Liver (tissue), 9 donors: ENCODE data around the gene SEM1. TPM values are rescaled to one million over a fixed set of nuclear protein-coding genes. Genes with fewer than 3 reads are reported as not detected.

Experiments used
- DNase-seq: peaks from one replicate; pipeline ENCODE4 v3.0.0-alpha.2; 2017; ENCODE audit warnings: low spot score
- H3K27ac ChIP-seq, 2 donors: one replicate each; pipeline ENCODE4 v1.7.0; 2013; ENCODE audit warnings: inconsistent platforms in 2 of 2, low read length in 2 of 2, control low read depth in 1 of 2, low read depth in 1 of 2, mild to moderate bottlenecking in 1 of 2
- H3K27me3 ChIP-seq, 4 donors: one replicate each; pipeline versions ENCODE4 v1.6.1 to v1.7.0; 2013; ENCODE audit warnings: low read length in 3 of 4, inconsistent platforms in 1 of 4, mild to moderate bottlenecking in 1 of 4, moderate library complexity in 1 of 4; ENCODE audit not compliant: control insufficient read depth in 4 of 4, insufficient read depth in 4 of 4
- H3K36me3 ChIP-seq, 4 donors: one replicate each; pipeline versions ENCODE4 v1.6.1 to v1.7.0; 2013; ENCODE audit warnings: low read length in 3 of 4, mild to moderate bottlenecking in 3 of 4, low read depth in 1 of 4, moderate library complexity in 1 of 4; ENCODE audit not compliant: control insufficient read depth in 4 of 4, insufficient read depth in 3 of 4
- H3K4me1 ChIP-seq, 4 donors: one replicate each; pipeline versions ENCODE4 v1.6.1 to v1.7.0; 2013; ENCODE audit warnings: low read length in 3 of 4, mild to moderate bottlenecking in 3 of 4, moderate library complexity in 1 of 4; ENCODE audit not compliant: control insufficient read depth in 4 of 4, insufficient read depth in 4 of 4
- H3K4me3 ChIP-seq, 3 donors: one replicate each; pipeline versions ENCODE4 v1.6.1 to v1.7.0; 2013; ENCODE audit warnings: low read length in 3 of 3, control low read depth in 1 of 3, low read depth in 1 of 3, mild to moderate bottlenecking in 1 of 3
- H3K9ac ChIP-seq, 2 donors: one replicate each; pipeline ENCODE4 v1.7.0; 2013; ENCODE audit warnings: low read length in 2 of 2, mild to moderate bottlenecking in 2 of 2, moderate library complexity in 2 of 2, control low read depth in 1 of 2, low read depth in 1 of 2
- H3K9me3 ChIP-seq, 4 donors: one replicate each; pipeline versions ENCODE4 v1.6.1 to v1.7.0; 2013; ENCODE audit warnings: low read length in 3 of 4; ENCODE audit not compliant: control insufficient read depth in 4 of 4
- ATF3 ChIP-seq: IDR thresholded peaks from 2 replicates; pipeline ENCODE4 v1.6.1; 2016; ENCODE audit warnings: antibody characterized with exemption
- EGR1 ChIP-seq, 2 donors: IDR thresholded peaks; 2 replicates each; pipeline ENCODE4 v1.6.1; 2016 to 2018; ENCODE audit warnings: antibody characterized with exemption in 2 of 2, low read depth in 2 of 2
- FOXA1 ChIP-seq: IDR thresholded peaks from 2 replicates; pipeline ENCODE4 v1.6.1; 2016; ENCODE audit warnings: antibody characterized with exemption
- FOXA2 ChIP-seq: IDR thresholded peaks from 2 replicates; pipeline ENCODE4 v1.6.1; 2016; ENCODE audit warnings: antibody characterized with exemption
- GABPA ChIP-seq, 2 donors: IDR thresholded peaks in 1 of 2; conservative IDR thresholded peaks in 1 of 2; 2 replicates each; pipeline ENCODE4 v1.6.1; 2016; ENCODE audit warnings: antibody characterized with exemption in 2 of 2, mild to moderate bottlenecking in 1 of 2, moderate library complexity in 1 of 2
- HNF4A ChIP-seq, 2 donors: conservative IDR thresholded peaks; 2 replicates each; pipeline ENCODE4 v1.6.1; 2016; ENCODE audit warnings: antibody characterized with exemption in 2 of 2, mild to moderate bottlenecking in 2 of 2
- HNF4G ChIP-seq: IDR thresholded peaks from 2 replicates; pipeline ENCODE4 v1.6.1; 2016; ENCODE audit warnings: antibody characterized with exemption
- JUND ChIP-seq, 2 donors: IDR thresholded peaks; 2 replicates each; pipeline ENCODE4 v1.6.1; 2016; ENCODE audit warnings: antibody characterized with exemption in 2 of 2
- NR2F2 ChIP-seq: IDR thresholded peaks from 2 replicates; pipeline ENCODE4 v1.6.1; 2016; ENCODE audit warnings: antibody characterized with exemption
- RAD21 ChIP-seq, 2 donors: IDR thresholded peaks; 2 replicates each; pipeline ENCODE4 v1.6.1; 2016; ENCODE audit warnings: antibody characterized with exemption in 2 of 2, mild to moderate bottlenecking in 2 of 2
- REST ChIP-seq: IDR thresholded peaks from 2 replicates; pipeline ENCODE4 v1.6.1; 2016; ENCODE audit warnings: antibody characterized with exemption, mild to moderate bottlenecking
- RXRA ChIP-seq, 2 donors: IDR thresholded peaks; 2 replicates each; pipeline ENCODE4 v1.6.1; 2017 to 2018; ENCODE audit warnings: antibody characterized with exemption in 2 of 2, mild to moderate bottlenecking in 1 of 2
- SP1 ChIP-seq: IDR thresholded peaks from 2 replicates; pipeline ENCODE4 v1.6.1; 2018; ENCODE audit warnings: antibody characterized with exemption, mild to moderate bottlenecking
- TAF1 ChIP-seq: conservative IDR thresholded peaks from 2 replicates; pipeline ENCODE4 v1.6.1; 2016; ENCODE audit warnings: antibody characterized with exemption, mild to moderate bottlenecking
- YY1 ChIP-seq: IDR thresholded peaks from 2 replicates; pipeline ENCODE4 v1.6.1; 2016; ENCODE audit warnings: antibody characterized with exemption, mild to moderate bottlenecking
- ZBTB33 ChIP-seq: IDR thresholded peaks from 2 replicates; pipeline ENCODE4 v1.6.1; 2016; ENCODE audit warnings: antibody characterized with exemption
- WGBS: extraction: QIAGEN DNeasy Blood & Tissue Kit; methylation state at CpG from one replicate; pipeline ENCODE4 v1.1.7; 2013; 5-methylcytosine and 5-hydroxymethylcytosine counted together
- polyA plus RNA-seq, 2 donors: library from polyadenylated mRNA; stranded (reverse) in 1 of 2; unstranded in 1 of 2; fragments of 200-250 nt in 1 of 2; fragments of >200 nt in 1 of 2; fragmentation: Nextera tagmentation in 1 of 2; extraction: Ambion mirVana in 1 of 2; gene quantifications; one replicate each; pipeline versions ENCODE4 v1.2.1 to v1.2.3, GENCODE V29; 2013 to 2015
- total RNA-seq, 2 donors: library from RNA; depleted of rRNA; stranded (reverse); fragments of >200 nt; gene quantifications; one replicate each; pipeline ENCODE4 v1.2.3, GENCODE V29; 2014
- TF ChIP-seq, protein P1 (sequence below): IDR thresholded peaks from 2 replicates; pipeline ENCODE4 v1.6.1; 2016; ENCODE audit warnings: antibody characterized with exemption
- TF ChIP-seq, protein P2 (sequence below): fragments of 150-350 bp; IDR thresholded peaks from 2 replicates; pipeline ENCODE4 v1.5.1; 2017; ENCODE audit warnings: improper control_type of control experiment, low read depth, low read length; ENCODE audit not compliant: missing input control
- donor health status: healthy.
- donor health status: healthy.
- donor health status: healthy.
- donor health status: healthy.
- donor health status: healthy.

The SEM1 gene
- total and polyA plus RNA-seq, 4 donors, result 21.1 to 325 (median 52.7) TPM

DNA sequence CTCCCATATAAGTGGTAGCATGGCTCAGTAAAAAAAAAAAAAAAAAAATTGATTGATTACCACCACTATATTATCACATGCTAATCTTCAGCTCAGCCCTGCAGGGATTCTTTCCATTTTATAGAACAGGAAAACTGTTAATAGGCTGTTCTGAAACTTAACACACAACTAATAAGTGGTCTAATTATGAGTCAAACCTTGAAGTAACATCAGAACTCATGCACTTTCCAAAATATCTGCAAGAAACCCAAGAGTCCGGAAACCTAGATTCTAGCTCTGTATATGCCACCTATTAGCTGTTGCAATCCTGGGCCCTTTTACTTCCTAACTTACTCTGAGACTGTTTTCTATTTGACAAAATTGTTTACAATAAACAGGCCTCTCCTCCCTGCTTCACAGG is 23.9 kb downstream of the SEM1 start (continued):
- no peak for TF ChIP-seq FOXA1
- TF ChIP-seq ATF3, result no peak
- TF ChIP-seq, protein P1, sequence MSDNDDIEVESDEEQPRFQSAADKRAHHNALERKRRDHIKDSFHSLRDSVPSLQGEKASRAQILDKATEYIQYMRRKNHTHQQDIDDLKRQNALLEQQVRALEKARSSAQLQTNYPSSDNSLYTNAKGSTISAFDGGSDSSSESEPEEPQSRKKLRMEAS, result no peak
- TF ChIP-seq RAD21 (IDR thresholded peaks at IDR 0.05), result no peak

GRCh38 chr7:96685353-96685752 is 24.3 kb downstream of the SEM1 start:
- Histone ChIP-seq H3K27me3 (no peaks in the 10 kb centered on the region), H3K4me3 (no peak overlapping the region), H3K36me3 (no peaks in the 10 kb centered on the region), H3K9me3 (no peaks in the 10 kb centered on the region), H3K27ac (no peak overlapping the region), H3K9ac (no peak overlapping the region), H3K4me1 (no peaks in the 10 kb centered on the region)
- 81% methylated on average over 3 of the region's 3 CpGs for WGBS
- no peak for DNase-seq
- TF ChIP-seq EGR1 (IDR thresholded peaks at IDR 0.05; ENCODE audit: low read depth in 2 of 2), result no peak
- no peak for TF ChIP-seq JUND (IDR thresholded peaks at IDR 0.05)
- TF ChIP-seq, protein P1, result no peak
- no peak for TF ChIP-seq GABPA (IDR thresholded peaks at IDR 0.05 in 1 of 2, conservative IDR thresholded peaks at IDR 0.05 in 1 of 2)
- TF ChIP-seq RXRA (IDR thresholded peaks at IDR 0.05), result no peak
- TF ChIP-seq, protein P2, sequence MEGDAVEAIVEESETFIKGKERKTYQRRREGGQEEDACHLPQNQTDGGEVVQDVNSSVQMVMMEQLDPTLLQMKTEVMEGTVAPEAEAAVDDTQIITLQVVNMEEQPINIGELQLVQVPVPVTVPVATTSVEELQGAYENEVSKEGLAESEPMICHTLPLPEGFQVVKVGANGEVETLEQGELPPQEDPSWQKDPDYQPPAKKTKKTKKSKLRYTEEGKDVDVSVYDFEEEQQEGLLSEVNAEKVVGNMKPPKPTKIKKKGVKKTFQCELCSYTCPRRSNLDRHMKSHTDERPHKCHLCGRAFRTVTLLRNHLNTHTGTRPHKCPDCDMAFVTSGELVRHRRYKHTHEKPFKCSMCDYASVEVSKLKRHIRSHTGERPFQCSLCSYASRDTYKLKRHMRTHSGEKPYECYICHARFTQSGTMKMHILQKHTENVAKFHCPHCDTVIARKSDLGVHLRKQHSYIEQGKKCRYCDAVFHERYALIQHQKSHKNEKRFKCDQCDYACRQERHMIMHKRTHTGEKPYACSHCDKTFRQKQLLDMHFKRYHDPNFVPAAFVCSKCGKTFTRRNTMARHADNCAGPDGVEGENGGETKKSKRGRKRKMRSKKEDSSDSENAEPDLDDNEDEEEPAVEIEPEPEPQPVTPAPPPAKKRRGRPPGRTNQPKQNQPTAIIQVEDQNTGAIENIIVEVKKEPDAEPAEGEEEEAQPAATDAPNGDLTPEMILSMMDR, result no peak
- TF ChIP-seq RAD21 (IDR thresholded peaks at IDR 0.05), result no peak
- no peak for TF ChIP-seq NR2F2
- TF ChIP-seq FOXA2, result no peak
- TF ChIP-seq SP1, result no peak
- TF ChIP-seq HNF4G, result no peak
- no peak for TF ChIP-seq REST
- TF ChIP-seq YY1, result no peak
- no peak for TF ChIP-seq ATF3
- no peak for TF ChIP-seq HNF4A (conservative IDR thresholded peaks at IDR 0.05)
- TF ChIP-seq ZBTB33, result no peak
- no peak for TF ChIP-seq TAF1
- no peak for TF ChIP-seq FOXA1
